GM12892 (cell line): Measurements from ENCODE around the gene PTTG1.
A peak's percentile ranks its signal among the peaks of the same experiment; 100 is the strongest.

Experiments
- POLR2A ChIP-seq: IDR thresholded peaks from 2 replicates; pipeline ENCODE4 v1.6.1; 2011; ENCODE audit warnings: low read depth, low read length, control low read depth
- POLR2AphosphoS5 ChIP-seq: IDR thresholded peaks from 2 replicates; pipeline ENCODE4 v1.6.1; 2011; ENCODE audit warnings: low read depth, low read length, control low read depth

- peak; percentile 58; the same call in 1 of the 2 replicates for TF ChIP-seq POLR2AphosphoS5
- TF ChIP-seq POLR2A: peak; percentile 54
These were observed 50.1 kb downstream of the PTTG1 start for GRCh38 chr5:160471761-160472160.
